ENCODE measurements around the gene CREBL2.

The CREBL2 gene

GRCh38 chr12:12671850-12672660 is 60.4 kb downstream of the CREBL2 start:
- H3F3A ChIP-seq (ENCODE audit: control insufficient read depth, insufficient read depth), result no peaks in the 10 kb centered on the region
- no peak for TF ChIP-seq CTCF (IDR thresholded peaks at IDR 0.05; ENCODE audit: low read depth, low read length, poor library complexity, severe bottlenecking)
- TF ChIP-seq EZH2phosphoT487 (IDR thresholded peaks at IDR 0.05; ENCODE audit: borderline replicate concordance, low read length), result no peak
- no peak overlapping the region for H3K27ac ChIP-seq (ENCODE audit: low read depth, low read length)
- no peaks in the 10 kb centered on the region for H3K9me2 ChIP-seq (replicated peaks; ENCODE audit: control insufficient read depth, low read length)
- H3K9me3 ChIP-seq (ENCODE audit: control insufficient read depth, insufficient read depth, low read length), result no peaks in the 10 kb centered on the region
- no peaks in the 10 kb centered on the region for H3K4me1 ChIP-seq (ENCODE audit: control insufficient read depth, low read length)
- no peaks in the 10 kb centered on the region for H3K79me2 ChIP-seq (ENCODE audit: control insufficient read depth, low read length)
- H3K36me3 ChIP-seq (ENCODE audit: control insufficient read depth, low read length), result no peaks in the 10 kb centered on the region
- no peak overlapping the region for H3K4me2 ChIP-seq (ENCODE audit: low read length)
- no peak overlapping the region for H3K4me3 ChIP-seq (ENCODE audit: low read length)
- H3K27me3 ChIP-seq (ENCODE audit: control insufficient read depth, low read length), result no peaks in the 10 kb centered on the region
- no peaks in the 10 kb centered on the region for H4K20me1 ChIP-seq (ENCODE audit: control insufficient read depth, insufficient read depth, low read depth, low read length)

DNA sequence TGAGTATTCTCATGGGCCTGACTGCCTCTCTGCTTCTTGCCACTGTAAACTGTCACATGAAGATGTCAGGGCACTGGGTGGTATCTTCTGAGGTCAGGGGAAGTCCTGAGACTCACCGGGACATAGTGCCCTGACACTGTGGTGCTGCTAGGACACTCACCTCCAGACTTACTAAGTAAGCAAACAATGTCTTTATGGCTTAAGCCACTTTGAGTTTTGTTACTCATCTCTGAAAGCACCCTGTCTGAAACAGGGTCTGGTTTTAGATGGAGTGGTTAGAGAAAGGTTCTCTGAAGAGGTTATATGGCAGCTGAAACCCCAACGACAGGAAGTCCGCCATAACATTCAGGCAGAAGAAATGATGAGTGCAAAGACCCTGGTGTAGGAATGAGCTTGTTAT is 61.6 kb downstream of the CREBL2 start:
- H4K20me1 ChIP-seq (ENCODE audit: control insufficient read depth, insufficient read depth, low read depth, low read length), result no peaks in the 10 kb centered on the region
- TF ChIP-seq CTCF (IDR thresholded peaks at IDR 0.05; ENCODE audit: low read depth, low read length, poor library complexity, severe bottlenecking), result no peak
- TF ChIP-seq EZH2phosphoT487 (IDR thresholded peaks at IDR 0.05; ENCODE audit: borderline replicate concordance, low read length), result no peak
- H3K4me2 ChIP-seq (ENCODE audit: low read length), result no peak overlapping the region
- H3K27me3 ChIP-seq (ENCODE audit: control insufficient read depth, low read length), result no peaks in the 10 kb centered on the region
- no peaks in the 10 kb centered on the region for H3K9me2 ChIP-seq (replicated peaks; ENCODE audit: control insufficient read depth, low read length)
- no peak overlapping the region for H3K4me3 ChIP-seq (ENCODE audit: low read length)
- no peaks in the 10 kb centered on the region for H3K79me2 ChIP-seq (ENCODE audit: control insufficient read depth, low read length)
- H3K27ac ChIP-seq (ENCODE audit: low read depth, low read length), result no peak overlapping the region
- H3K4me1 ChIP-seq (ENCODE audit: control insufficient read depth, low read length), result no peaks in the 10 kb centered on the region
- no peaks in the 10 kb centered on the region for H3K36me3 ChIP-seq (ENCODE audit: control insufficient read depth, low read length)
- no peaks in the 10 kb centered on the region for H3K9me3 ChIP-seq (ENCODE audit: control insufficient read depth, insufficient read depth, low read length)
- H3F3A ChIP-seq (ENCODE audit: control insufficient read depth, insufficient read depth), result no peaks in the 10 kb centered on the region

DNA sequence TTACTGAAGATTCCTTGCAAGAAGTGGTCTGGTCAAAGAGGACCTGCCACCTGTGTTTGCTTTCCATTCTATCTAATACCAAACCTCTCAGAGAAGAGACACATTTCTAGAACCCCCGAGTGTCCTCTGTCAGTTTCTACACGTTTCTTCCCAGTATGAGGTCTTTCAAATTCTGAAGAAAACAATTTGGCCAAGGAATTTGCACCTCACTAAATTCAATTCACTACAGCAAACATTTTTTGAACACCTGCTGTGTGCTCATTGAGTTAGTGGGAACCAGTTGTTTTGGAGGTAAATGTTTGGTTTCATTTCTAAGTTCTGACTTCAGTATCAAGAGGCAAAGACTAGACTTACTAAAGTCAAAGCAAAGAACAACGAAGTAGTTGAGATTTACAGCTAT is 64.9 kb downstream of the CREBL2 start:
- no peak overlapping the region for H3K27ac ChIP-seq (ENCODE audit: low read depth, low read length)
- TF ChIP-seq CTCF (IDR thresholded peaks at IDR 0.05; ENCODE audit: low read depth, low read length, poor library complexity, severe bottlenecking), result no peak
- TF ChIP-seq EZH2phosphoT487 (IDR thresholded peaks at IDR 0.05; ENCODE audit: borderline replicate concordance, low read length), result no peak
- H3F3A ChIP-seq (ENCODE audit: control insufficient read depth, insufficient read depth), result no peaks in the 10 kb centered on the region
- H4K20me1 ChIP-seq (ENCODE audit: control insufficient read depth, insufficient read depth, low read depth, low read length), result no peaks in the 10 kb centered on the region
- no peaks in the 10 kb centered on the region for H3K4me1 ChIP-seq (ENCODE audit: control insufficient read depth, low read length)
- no peaks in the 10 kb centered on the region for H3K27me3 ChIP-seq (ENCODE audit: control insufficient read depth, low read length)
- H3K9me2 ChIP-seq (replicated peaks; ENCODE audit: control insufficient read depth, low read length), result no peaks in the 10 kb centered on the region
- no peaks in the 10 kb centered on the region for H3K79me2 ChIP-seq (ENCODE audit: control insufficient read depth, low read length)
- H3K9me3 ChIP-seq (ENCODE audit: control insufficient read depth, insufficient read depth, low read length), result no peaks in the 10 kb centered on the region
- no peak overlapping the region for H3K4me3 ChIP-seq (ENCODE audit: low read length)
- no peaks in the 10 kb centered on the region for H3K36me3 ChIP-seq (ENCODE audit: control insufficient read depth, low read length)
- H3K4me2 ChIP-seq (ENCODE audit: low read length), result no peak overlapping the region

All from DOHH2 (cell line).